Stimulated activated naive CD8-positive, alpha-beta T cell treated with anti-CD3 and anti-CD28 coated beads, Interleukin-15, Interleukin-2, amounts not matched to agents 100 ng/mL and 50 ng/mL, for 24 hours (primary cell): ENCODE data around the gene TPSG1.
"Not testable (repeated sequence)": the region's sequence is repeated elsewhere in the genome, so short reads cannot be mapped to it uniquely, and the experiment has no call there.

ENCODE experiments used
- H3K27ac Mint-ChIP-seq: one replicate; pipeline ENCODE4 v1.8.0; 2021; ENCODE audit warnings: mild to moderate bottlenecking, mixed read lengths
- H3K27me3 Mint-ChIP-seq: one replicate; pipeline ENCODE4 v1.8.0; 2021; ENCODE audit warnings: mixed read lengths
- H3K36me3 Mint-ChIP-seq: one replicate; pipeline ENCODE4 v1.8.0; 2021; ENCODE audit warnings: low read depth, mixed read lengths
- H3K4me1 Mint-ChIP-seq: one replicate; pipeline ENCODE4 v1.8.0; 2021; ENCODE audit warnings: low read depth, mixed read lengths
- H3K4me3 Mint-ChIP-seq: one replicate; pipeline ENCODE4 v1.8.0; 2021; ENCODE audit warnings: mild to moderate bottlenecking, mixed read lengths
- H3K9me3 Mint-ChIP-seq: one replicate; pipeline ENCODE4 v1.8.0; 2021; ENCODE audit warnings: mixed read lengths

The TPSG1 gene

DNA sequence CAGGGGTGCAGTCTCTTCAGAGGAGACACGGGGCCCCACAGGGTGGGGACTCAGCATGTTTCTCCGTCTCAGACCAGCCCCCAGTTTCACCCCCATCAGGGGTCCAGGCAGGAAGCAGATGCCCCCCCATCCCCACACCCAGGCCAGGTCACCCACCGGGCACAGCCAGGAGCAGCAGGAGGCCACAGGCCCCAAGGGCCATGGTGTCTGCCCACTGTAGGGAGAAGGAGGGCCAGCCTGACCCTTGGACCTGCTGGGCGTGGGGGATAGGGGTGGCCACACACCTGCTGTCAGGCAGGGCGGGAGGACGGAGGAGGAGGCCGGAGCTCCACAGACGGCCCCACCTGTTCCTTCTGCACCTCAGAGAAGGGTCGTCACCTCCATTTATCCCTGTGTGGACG is at the start of gene TPSG1:
TPSG1 (minus strand) TSS at position 218 of the 401 bp plus-strand sequence; CDS start at position 202, 16 bp downstream.
- no peaks in the 10 kb centered on the region for H3K9me3 Mint-ChIP-seq
- H3K4me3 Mint-ChIP-seq, result no peak within 1 kb of the TSS
- H3K4me1 Mint-ChIP-seq, result no peaks in the 10 kb centered on the region
- H3K27ac Mint-ChIP-seq, result no peak within 1 kb of the TSS
- no peaks in the 10 kb centered on the region for H3K36me3 Mint-ChIP-seq
- no peaks in the 10 kb centered on the region for H3K27me3 Mint-ChIP-seq

GRCh38 chr16:1274767-1275166 is 49.7 kb upstream of the TPSG1 start:
- Mint-ChIP-seq H3K9me3 (no peaks in the 10 kb centered on the region), H3K27me3 (peaks cover 12% of the 10 kb centered on the region), H3K4me3 (no peak overlapping the region), H3K36me3 (no peaks in the 10 kb centered on the region), H3K27ac (no peak overlapping the region), H3K4me1 (no peaks in the 10 kb centered on the region)

DNA sequence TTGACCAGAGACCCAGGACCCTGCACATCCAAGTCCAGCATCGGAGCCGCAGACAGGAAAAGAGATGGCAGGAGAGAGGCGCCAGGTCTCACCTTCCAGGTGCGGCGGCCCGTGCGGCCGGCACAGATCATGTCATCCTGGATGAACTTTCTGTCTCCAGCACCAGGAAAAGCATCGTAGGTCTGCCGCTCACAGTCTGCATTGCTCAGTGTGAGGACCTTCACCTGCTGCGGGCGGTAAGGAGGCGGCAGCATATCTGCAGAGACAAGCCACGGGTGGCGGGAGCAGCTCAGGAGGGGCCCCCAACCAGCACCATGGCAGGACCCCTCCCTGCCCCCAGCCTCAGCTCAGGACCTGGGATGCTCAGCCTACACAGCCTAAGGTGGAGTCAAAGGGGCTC is 48.7 kb upstream of the TPSG1 start:
- no peak overlapping the region for H3K4me3 Mint-ChIP-seq
- H3K27me3 Mint-ChIP-seq, result peaks cover 12% of the 10 kb centered on the region
- H3K9me3 Mint-ChIP-seq, result no peaks in the 10 kb centered on the region
- H3K36me3 Mint-ChIP-seq, result no peaks in the 10 kb centered on the region
- H3K27ac Mint-ChIP-seq, result no peak overlapping the region
- H3K4me1 Mint-ChIP-seq, result no peaks in the 10 kb centered on the region

DNA sequence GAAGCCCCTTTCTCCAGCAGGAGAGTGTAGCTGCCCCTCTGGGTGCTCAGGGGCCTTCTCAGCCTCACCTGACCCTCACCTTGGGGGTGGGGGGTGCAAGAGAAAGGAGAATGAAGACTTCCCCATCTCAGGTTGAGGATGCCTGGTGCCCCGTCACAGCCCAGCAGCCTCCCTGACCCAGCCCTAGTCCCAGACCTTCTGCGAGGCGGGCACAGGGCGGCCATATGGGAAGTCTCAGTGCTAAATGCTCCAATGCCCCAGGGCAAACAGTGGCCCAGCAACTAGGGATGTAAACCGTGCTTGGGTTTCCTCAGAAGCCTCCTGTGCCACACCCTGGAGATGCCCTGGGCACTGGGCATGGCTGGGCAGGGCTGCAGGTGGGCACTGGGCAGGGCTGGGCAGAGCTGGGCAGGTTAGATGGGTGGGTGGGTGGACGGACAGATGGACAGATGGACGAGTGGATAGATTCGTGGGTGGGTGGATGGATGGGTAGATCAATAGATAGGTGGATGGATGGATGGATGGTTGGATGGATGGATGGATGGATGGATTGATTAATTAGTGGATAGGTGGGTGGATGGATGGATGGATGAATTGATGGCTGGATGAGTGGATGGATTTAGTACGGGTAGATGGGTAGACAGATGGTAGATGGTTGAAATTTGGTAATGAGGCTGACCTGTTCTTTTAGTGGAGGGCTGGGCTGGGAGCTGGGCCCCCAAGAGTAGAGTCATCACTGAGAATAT is 47.6 kb upstream of the TPSG1 start:
- Mint-ChIP-seq H3K9me3 (no peaks in the 10 kb centered on the region), H3K27me3 (peaks cover 12% of the 10 kb centered on the region), H3K4me3 (no peak overlapping the region), H3K27ac (peak overlapping the region; percentile 67), H3K36me3 (no peaks in the 10 kb centered on the region), H3K4me1 (no peaks in the 10 kb centered on the region)

- peaks cover 12% of the 10 kb centered on the region for H3K27me3 Mint-ChIP-seq
- H3K4me1 Mint-ChIP-seq, H3K4me3 Mint-ChIP-seq, H3K9me3 Mint-ChIP-seq, H3K36me3 Mint-ChIP-seq, H3K27ac Mint-ChIP-seq: not testable (repeated sequence)
Observed at GRCh38 chr16:1271724-1272413, 46.8 kb upstream of the TPSG1 start.

GRCh38 chr16:1271380-1271723 is 46.3 kb upstream of the TPSG1 start:
- Mint-ChIP-seq H3K4me3 (no peak overlapping the region), H3K9me3 (no peaks in the 10 kb centered on the region), H3K4me1 (no peaks in the 10 kb centered on the region), H3K36me3 (no peaks in the 10 kb centered on the region), H3K27me3 (peaks cover 12% of the 10 kb centered on the region), H3K27ac (no peak overlapping the region)

- H3K4me3 Mint-ChIP-seq, H3K9me3 Mint-ChIP-seq, H3K27me3 Mint-ChIP-seq, H3K27ac Mint-ChIP-seq, H3K4me1 Mint-ChIP-seq, H3K36me3 Mint-ChIP-seq: not testable (repeated sequence)
Observed at GRCh38 chr16:1269418-1269817, 44.4 kb upstream of the TPSG1 start.

DNA sequence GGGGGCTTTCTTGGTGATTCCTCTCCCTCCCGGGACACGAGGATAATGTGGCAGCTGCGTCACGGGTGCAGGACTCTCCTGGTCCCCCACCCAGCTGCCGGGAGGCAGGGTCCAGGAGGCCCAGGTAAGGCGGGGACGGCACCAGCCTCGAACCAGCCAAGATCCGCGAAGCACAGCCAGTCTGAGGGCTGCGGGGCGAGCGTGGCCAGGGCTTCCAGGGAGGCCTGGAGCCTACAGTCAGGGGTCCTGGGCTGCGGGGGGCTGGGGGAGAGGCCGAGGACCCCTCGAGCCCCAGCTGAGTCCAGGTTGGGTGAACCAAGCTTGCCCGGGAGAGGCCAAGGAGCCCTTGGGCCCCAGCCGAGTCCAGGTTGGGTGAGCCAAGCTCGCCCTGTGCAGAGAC is 40.8 kb upstream of the TPSG1 start:
- no peaks in the 10 kb centered on the region for H3K36me3 Mint-ChIP-seq

DNA sequence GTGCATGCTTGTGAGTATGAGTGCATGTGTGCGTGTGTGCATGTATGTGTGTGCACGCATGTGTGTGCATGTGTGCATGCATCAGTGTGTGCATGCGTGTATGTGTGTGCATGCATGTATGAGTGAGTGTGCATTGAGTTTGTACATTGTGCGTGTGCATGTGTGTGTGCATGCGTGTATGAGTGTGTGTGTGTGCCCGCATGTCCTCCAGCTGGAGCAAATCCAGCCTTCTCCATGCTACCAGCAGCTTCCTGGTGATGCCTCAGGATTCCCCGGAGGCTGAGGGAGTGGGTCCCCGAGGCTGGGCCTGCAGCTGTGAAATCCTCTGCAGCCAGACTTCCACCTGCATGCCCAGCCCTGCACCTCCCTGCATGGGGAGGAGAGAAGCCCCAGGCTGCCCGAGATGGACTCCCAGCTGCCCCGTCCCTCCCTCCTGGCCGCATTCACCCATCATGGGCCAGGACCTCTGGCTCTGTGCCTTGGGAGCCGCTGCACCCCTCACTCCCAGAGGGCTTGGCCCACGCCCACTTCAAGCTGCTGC is 40.1 kb upstream of the TPSG1 start:
- H3K4me1 Mint-ChIP-seq, result no peaks in the 10 kb centered on the region
- H3K4me3 Mint-ChIP-seq, result no peak overlapping the region
- no peak overlapping the region for H3K27ac Mint-ChIP-seq
- H3K36me3 Mint-ChIP-seq, result no peaks in the 10 kb centered on the region
- H3K27me3 Mint-ChIP-seq, result peaks cover 14% of the 10 kb centered on the region
- H3K9me3 Mint-ChIP-seq, result peaks cover 9% of the 10 kb centered on the region

More for the DNA sequence above, 40.8 kb upstream of the TPSG1 start:
- no peaks in the 10 kb centered on the region for H3K4me1 Mint-ChIP-seq
- peaks cover 8% of the 10 kb centered on the region for H3K27me3 Mint-ChIP-seq
- H3K27ac Mint-ChIP-seq, result no peak overlapping the region
- peaks cover 9% of the 10 kb centered on the region for H3K9me3 Mint-ChIP-seq
- H3K4me3 Mint-ChIP-seq, result no peak overlapping the region

- no peak overlapping the region for H3K4me3 Mint-ChIP-seq
- peaks cover 9% of the 10 kb centered on the region for H3K9me3 Mint-ChIP-seq
- H3K4me1 Mint-ChIP-seq, result no peaks in the 10 kb centered on the region
- peaks cover 14% of the 10 kb centered on the region for H3K27me3 Mint-ChIP-seq
- no peak overlapping the region for H3K27ac Mint-ChIP-seq
- no peaks in the 10 kb centered on the region for H3K36me3 Mint-ChIP-seq
Observed at GRCh38 chr16:1264345-1265089, 39.4 kb upstream of the TPSG1 start.

DNA sequence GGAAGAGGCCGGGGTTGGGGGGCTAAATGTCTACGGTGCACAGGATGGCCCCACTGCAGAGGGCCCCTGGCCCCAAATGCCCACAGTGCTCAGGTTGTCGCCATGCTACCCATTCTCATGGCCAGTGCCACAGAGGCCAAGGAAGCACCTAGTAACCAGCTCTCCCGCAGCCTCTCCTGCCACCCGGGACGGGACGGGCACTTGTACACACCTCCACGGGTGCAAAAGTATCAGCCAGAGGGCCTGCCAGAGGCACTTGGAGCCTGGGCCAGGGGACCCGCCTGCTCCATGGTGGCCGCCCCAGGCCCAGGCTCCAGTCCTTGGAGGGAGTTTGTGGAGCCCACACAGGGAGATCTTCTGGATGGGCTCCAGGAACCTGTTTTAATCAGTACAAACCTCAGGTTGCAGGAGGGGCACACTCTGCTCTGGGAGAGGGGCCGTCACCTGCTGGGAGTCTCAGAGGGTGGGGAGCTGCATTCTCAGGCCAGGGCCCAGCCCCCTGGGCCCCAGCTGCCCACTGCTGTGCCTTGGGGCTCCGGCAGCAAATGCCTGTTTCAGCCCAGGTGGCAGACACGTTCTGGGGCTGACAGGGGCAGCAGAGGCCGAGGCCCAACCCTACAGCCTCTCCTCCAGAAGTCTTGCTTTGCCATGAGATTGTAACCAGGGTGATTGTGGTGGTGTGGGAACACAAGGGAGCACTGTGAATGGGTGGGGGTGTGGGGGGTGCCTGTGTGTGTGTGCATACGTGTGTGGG is 38.7 kb upstream of the TPSG1 start:
- Mint-ChIP-seq H3K27me3 (peaks cover 18% of the 10 kb centered on the region), H3K36me3 (no peaks in the 10 kb centered on the region), H3K9me3 (peaks cover 9% of the 10 kb centered on the region), H3K27ac (no peak overlapping the region), H3K4me3 (no peak overlapping the region), H3K4me1 (peaks cover 5% of the 10 kb centered on the region)

- Mint-ChIP-seq H3K36me3 (no peaks in the 10 kb centered on the region), H3K27me3 (peaks cover 18% of the 10 kb centered on the region), H3K9me3 (peaks cover 9% of the 10 kb centered on the region), H3K27ac (no peak overlapping the region), H3K4me1 (peaks cover 5% of the 10 kb centered on the region), H3K4me3 (no peak overlapping the region)
Observed at GRCh38 chr16:1262846-1263221, 37.8 kb upstream of the TPSG1 start.

DNA sequence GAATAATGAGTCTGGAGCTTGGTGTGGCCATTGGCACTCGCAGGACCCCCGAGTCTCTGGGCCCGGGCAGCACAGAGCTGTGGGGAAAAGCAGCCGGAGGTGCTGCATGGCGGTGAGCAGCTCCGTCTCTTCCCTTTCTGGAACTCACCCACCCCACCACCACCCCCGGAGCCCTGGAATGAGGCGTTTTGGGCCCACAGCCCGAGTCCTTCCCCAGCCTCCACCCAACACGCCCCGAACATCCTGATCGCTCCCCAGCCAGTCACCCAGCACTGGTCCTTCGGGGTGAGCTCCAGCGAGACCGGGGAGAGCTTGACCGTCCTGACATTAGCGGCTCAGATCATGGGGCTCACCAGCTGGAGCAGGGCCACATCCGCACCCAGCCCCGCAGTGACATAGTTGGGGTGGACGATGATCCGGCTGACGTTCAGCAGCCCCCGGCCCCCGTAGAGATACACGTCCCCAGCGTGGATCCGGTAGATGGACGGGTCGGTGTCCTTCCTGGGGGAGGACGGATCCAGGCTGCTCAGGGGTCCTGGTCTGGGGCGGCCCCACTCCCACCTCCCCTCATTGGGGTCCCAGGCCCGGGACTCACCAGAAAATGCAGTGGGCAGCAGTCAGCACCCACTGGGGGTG is 37.3 kb upstream of the TPSG1 start:
- Mint-ChIP-seq H3K4me3 (no peak overlapping the region), H3K27ac (no peak overlapping the region), H3K4me1 (peaks cover 5% of the 10 kb centered on the region), H3K9me3 (peaks cover 9% of the 10 kb centered on the region), H3K27me3 (peaks cover 19% of the 10 kb centered on the region), H3K36me3 (no peaks in the 10 kb centered on the region)

- Mint-ChIP-seq H3K4me3 (no peak overlapping the region), H3K27me3 (peaks cover 22% of the 10 kb centered on the region), H3K4me1 (peaks cover 5% of the 10 kb centered on the region), H3K9me3 (peaks cover 9% of the 10 kb centered on the region), H3K36me3 (no peaks in the 10 kb centered on the region), H3K27ac (no peak overlapping the region)
Observed at GRCh38 chr16:1261131-1261892, 36.2 kb upstream of the TPSG1 start.
